ENCODE measurements around the gene RNF166. TPM values are rescaled to one million over a fixed set of nuclear protein-coding genes. Genes with fewer than 3 reads are reported as not detected.

RNF166 gene
- polyA plus RNA-seq, 3 donors: 99.3 to 255 (median 120) TPM

- H3K4me3 ChIP-seq (replicated peaks in 1 of 3; ENCODE audit: low read depth in 2 of 3, low read length in 3 of 3): no peak overlapping the region
- H3K9me3 Mint-ChIP-seq: no peaks in the 10 kb centered on the region
- H3K27ac Mint-ChIP-seq: no peak overlapping the region
- H3K36me3 Mint-ChIP-seq: peaks cover 73 to 95% of the 10 kb centered on the region in 2 donors
- peaks cover 83% of the 10 kb centered on the region for H4K20me1 ChIP-seq (ENCODE audit: insufficient read depth, low read length)
- H2AFZ ChIP-seq (ENCODE audit: insufficient read depth, low read depth, low read length, poor library complexity, severe bottlenecking): no peak overlapping the region
- H3K27me3 ChIP-seq (ENCODE audit: control insufficient read depth in 2 of 2, insufficient read depth in 2 of 2, low read length in 2 of 2): no peaks in the 10 kb centered on the region
- H3K36me3 ChIP-seq (replicated peaks in 1 of 2; ENCODE audit: control insufficient read depth in 1 of 2, insufficient read depth in 2 of 2, low read length in 2 of 2): peaks cover 91 to 100% of the 10 kb centered on the region in 2 donors
- no peak overlapping the region for H3K4me3 Mint-ChIP-seq
- no peaks in the 10 kb centered on the region for H3K9me3 ChIP-seq (replicated peaks in 1 of 2; ENCODE audit: control insufficient read depth in 1 of 2, insufficient read depth in 1 of 2, low read length in 2 of 2)
- no peak overlapping the region for H3K27ac ChIP-seq (ENCODE audit: low read depth in 1 of 2, low read length in 2 of 2)
- no peak overlapping the region for H3K9ac ChIP-seq (ENCODE audit: insufficient read depth, low read length, poor library complexity, severe bottlenecking)
- no peaks in the 10 kb centered on the region for H3K4me1 ChIP-seq (ENCODE audit: control insufficient read depth in 1 of 2, insufficient read depth in 2 of 2, low read length in 2 of 2)
- H3K27me3 Mint-ChIP-seq (ENCODE audit: low read depth in 3 of 3): no peaks in the 10 kb centered on the region
- H3K79me2 ChIP-seq (ENCODE audit: insufficient read depth, low read length): no peaks in the 10 kb centered on the region
- WGBS (ENCODE audit: insufficient coverage): 98% methylated on average over 49 of the region's 61 CpGs
- intact Hi-C loops (cut with micrococcal nuclease): no loop called here
- DNase-seq: no peak
- no peak for TF ChIP-seq CTCF (IDR thresholded peaks at IDR 0.05)
- H3K4me2 ChIP-seq (replicated peaks; ENCODE audit: extremely low read depth, low read length, poor library complexity, severe bottlenecking): no peak overlapping the region
- no peaks in the 10 kb centered on the region for H3K4me1 Mint-ChIP-seq
These were observed 15.9 kb upstream of the RNF166 start for GRCh38 chr16:88721815-88722755.

- no peak for TF ChIP-seq CTCF (IDR thresholded peaks at IDR 0.05)
- Mint-ChIP-seq H3K27ac (no peak overlapping the region), H3K4me3 (no peak overlapping the region), H3K27me3 (ENCODE audit: low read depth in 3 of 3) (no peaks in the 10 kb centered on the region), H3K36me3 (peaks cover 75 to 96% of the 10 kb centered on the region in 2 donors), H3K4me1 (no peaks in the 10 kb centered on the region), H3K9me3 (no peaks in the 10 kb centered on the region)
- no peak overlapping the region for H3K4me2 ChIP-seq (replicated peaks; ENCODE audit: extremely low read depth, low read length, poor library complexity, severe bottlenecking)
- no peaks in the 10 kb centered on the region for H3K4me1 ChIP-seq (ENCODE audit: control insufficient read depth in 1 of 2, insufficient read depth in 2 of 2, low read length in 2 of 2)
- H3K36me3 ChIP-seq (replicated peaks in 1 of 2; ENCODE audit: control insufficient read depth in 1 of 2, insufficient read depth in 2 of 2, low read length in 2 of 2): peaks cover 91 to 100% of the 10 kb centered on the region in 2 donors
- H3K4me3 ChIP-seq (replicated peaks in 1 of 3; ENCODE audit: low read depth in 2 of 3, low read length in 3 of 3): no peak overlapping the region
- DNase-seq: no peak
- H3K9me3 ChIP-seq (replicated peaks in 1 of 2; ENCODE audit: control insufficient read depth in 1 of 2, insufficient read depth in 1 of 2, low read length in 2 of 2): no peaks in the 10 kb centered on the region
- intact Hi-C loops (cut with micrococcal nuclease): no loop called here
- no peaks in the 10 kb centered on the region for H3K27me3 ChIP-seq (ENCODE audit: control insufficient read depth in 2 of 2, insufficient read depth in 2 of 2, low read length in 2 of 2)
- WGBS (ENCODE audit: insufficient coverage): 98% methylated on average over 7 of the region's 17 CpGs
- H3K9ac ChIP-seq (ENCODE audit: insufficient read depth, low read length, poor library complexity, severe bottlenecking): no peak overlapping the region
- H2AFZ ChIP-seq (ENCODE audit: insufficient read depth, low read depth, low read length, poor library complexity, severe bottlenecking): no peak overlapping the region
- H3K27ac ChIP-seq (ENCODE audit: low read depth in 1 of 2, low read length in 2 of 2): no peak overlapping the region
- no peaks in the 10 kb centered on the region for H3K79me2 ChIP-seq (ENCODE audit: insufficient read depth, low read length)
- H4K20me1 ChIP-seq (ENCODE audit: insufficient read depth, low read length): peaks cover 85% of the 10 kb centered on the region
These were observed 15.0 kb upstream of the RNF166 start for GRCh38 chr16:88721236-88721635.

All from CD14-positive monocyte (primary cell).